Gastroesophageal sphincter (tissue), 3 donors: Measurements from ENCODE around the gene ADAM20.

Experiments
- CTCF ChIP-seq, 4 experiments: fragments of 200-600 bp in 2 of 4; fragments of 450-650 bp in 2 of 4; sonication (generic) in 1 of 4; IDR thresholded peaks; one replicate each; pipeline ENCODE4 v1.5.1; 2017 to 2019; ENCODE audit warnings: antibody characterized with exemption in 4 of 4, mild to moderate bottlenecking in 2 of 4, moderate library complexity in 2 of 4
- EP300 ChIP-seq: sonication (generic); formaldehyde crosslinking; IDR thresholded peaks from one replicate; pipeline ENCODE4 v1.6.1; 2017; ENCODE audit warnings: antibody characterized with exemption, mild to moderate bottlenecking
- POLR2A ChIP-seq, 2 donors: fragments of 450-650 bp; IDR thresholded peaks; one replicate each; pipeline ENCODE4 v1.6.1; 2017; ENCODE audit warnings: antibody characterized with exemption in 2 of 2, mild to moderate bottlenecking in 2 of 2, moderate library complexity in 1 of 2
- POLR2AphosphoS5 ChIP-seq: sonication (generic); formaldehyde crosslinking; IDR thresholded peaks from one replicate; pipeline ENCODE4 v1.6.1; 2017; ENCODE audit warnings: antibody characterized with exemption

- TF ChIP-seq CTCF (IDR thresholded peaks at IDR 0.05) (no peak), POLR2A (IDR thresholded peaks at IDR 0.05) (no peak), POLR2AphosphoS5 (no peak), EP300 (no peak)
Observed at GRCh38 chr14:70515811-70516210, 19.0 kb downstream of the ADAM20 start.
